ENCODE data around the gene DGCR2. TPM values are rescaled to one million over a fixed set of nuclear protein-coding genes. Genes with fewer than 3 reads are reported as not detected.
"Not testable (repeated sequence)": the region's sequence is repeated elsewhere in the genome, so short reads cannot be mapped to it uniquely, and the experiment has no call there.

DGCR2 gene
- total RNA-seq, 2 experiments from 2014 or later, result 31.9 to 35.5 TPM

DNA sequence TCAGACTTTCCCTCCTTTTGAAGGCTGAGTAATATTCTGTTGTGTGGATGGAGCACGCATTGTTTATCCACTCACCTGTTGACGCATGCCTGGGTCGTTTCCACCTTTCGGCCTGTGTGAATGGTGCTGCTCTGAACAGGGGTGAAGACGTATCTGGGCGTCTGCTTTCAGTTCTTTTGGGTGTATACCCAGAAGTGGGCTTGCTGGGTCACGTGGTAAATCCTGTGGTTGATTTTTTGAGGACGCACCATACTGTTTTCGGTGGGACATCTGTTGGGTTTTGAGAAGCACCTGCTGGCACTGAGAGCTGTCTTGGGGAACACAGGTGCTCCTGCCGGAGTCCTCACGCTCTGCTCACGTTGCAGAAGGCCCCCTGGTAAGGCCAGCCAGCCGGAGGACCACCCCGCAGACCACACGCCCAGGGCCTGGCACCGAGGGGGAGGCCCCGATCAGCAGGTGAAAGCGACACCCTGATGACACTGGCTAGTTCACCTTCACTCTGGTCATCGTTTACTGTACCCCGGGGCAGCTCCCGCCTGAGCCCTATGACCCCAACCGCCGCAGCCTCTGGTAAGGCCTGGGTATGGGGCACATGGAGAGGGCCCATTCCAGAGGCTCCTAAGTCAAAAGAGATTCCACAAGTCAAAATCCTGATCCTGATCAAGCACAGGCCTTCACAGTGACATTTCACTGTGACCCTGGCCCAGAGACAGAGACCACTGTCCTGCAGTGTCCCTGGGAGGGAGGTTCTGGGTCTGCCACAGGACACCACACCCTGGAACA, 131.7 kb downstream of the DGCR2 start:
- Mint-ChIP-seq H3K9me3 (no peaks in the 10 kb centered on the region), H3K36me3 (ENCODE audit: low read depth) (no peaks in the 10 kb centered on the region), H3K27ac (no peak overlapping the region), H3K27me3 (peaks cover 5% of the 10 kb centered on the region), H3K4me1 (ENCODE audit: low read depth) (no peaks in the 10 kb centered on the region), H3K4me3 (no peak overlapping the region)
- ATAC-seq (ENCODE audit: poor library complexity) (no peak), DNase-seq (no peak)
- CTCF ChIA-PET, result no interaction called here
- Histone ChIP-seq H3K4me3 (ENCODE audit: low read length) (no peak overlapping the region), H3K27me3 (ENCODE audit: control insufficient read depth in 1 of 2, insufficient read depth in 2 of 2, low read length in 2 of 2) (peaks cover 0 to 4% of the 10 kb centered on the region in 2 experiments), H3K36me3 (ENCODE audit: insufficient read depth, low read length) (no peaks in the 10 kb centered on the region), H3K9me3 (ENCODE audit: control insufficient read depth in 1 of 2, insufficient read depth in 1 of 2, low read length in 2 of 2) (no peaks in the 10 kb centered on the region), H3K27ac (ENCODE audit: low read depth in 1 of 2, low read length in 2 of 2) (no peak overlapping the region), H3K4me1 (ENCODE audit: insufficient read depth, low read length) (no peaks in the 10 kb centered on the region)
- intact Hi-C loops (cut with DNase I, micrococcal nuclease), result no loop called here
- TF ChIP-seq, protein P1, sequence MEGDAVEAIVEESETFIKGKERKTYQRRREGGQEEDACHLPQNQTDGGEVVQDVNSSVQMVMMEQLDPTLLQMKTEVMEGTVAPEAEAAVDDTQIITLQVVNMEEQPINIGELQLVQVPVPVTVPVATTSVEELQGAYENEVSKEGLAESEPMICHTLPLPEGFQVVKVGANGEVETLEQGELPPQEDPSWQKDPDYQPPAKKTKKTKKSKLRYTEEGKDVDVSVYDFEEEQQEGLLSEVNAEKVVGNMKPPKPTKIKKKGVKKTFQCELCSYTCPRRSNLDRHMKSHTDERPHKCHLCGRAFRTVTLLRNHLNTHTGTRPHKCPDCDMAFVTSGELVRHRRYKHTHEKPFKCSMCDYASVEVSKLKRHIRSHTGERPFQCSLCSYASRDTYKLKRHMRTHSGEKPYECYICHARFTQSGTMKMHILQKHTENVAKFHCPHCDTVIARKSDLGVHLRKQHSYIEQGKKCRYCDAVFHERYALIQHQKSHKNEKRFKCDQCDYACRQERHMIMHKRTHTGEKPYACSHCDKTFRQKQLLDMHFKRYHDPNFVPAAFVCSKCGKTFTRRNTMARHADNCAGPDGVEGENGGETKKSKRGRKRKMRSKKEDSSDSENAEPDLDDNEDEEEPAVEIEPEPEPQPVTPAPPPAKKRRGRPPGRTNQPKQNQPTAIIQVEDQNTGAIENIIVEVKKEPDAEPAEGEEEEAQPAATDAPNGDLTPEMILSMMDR (IDR thresholded peaks at IDR 0.05), result no peak
- POLR2A ChIA-PET, result no interaction called here

DNA sequence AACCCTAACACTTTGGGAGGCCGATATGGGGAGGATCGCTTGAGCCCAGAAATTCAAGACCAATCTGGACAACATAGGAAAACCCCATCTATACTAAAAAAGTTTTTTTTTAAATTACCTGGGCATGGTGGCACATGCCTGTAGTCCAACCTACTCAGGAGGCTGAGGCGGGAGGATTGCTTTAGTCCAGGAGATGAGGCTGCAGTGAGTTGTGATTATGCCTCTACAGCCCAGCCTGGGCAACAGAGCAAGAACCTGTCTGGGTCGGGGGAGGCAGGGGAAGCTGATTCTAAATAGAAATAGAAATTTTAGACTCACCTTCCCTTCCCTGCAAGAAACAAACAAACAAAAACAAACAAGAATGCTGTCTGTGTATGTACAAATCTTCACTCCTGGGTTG, 133.3 kb downstream of the DGCR2 start:
- no peaks in the 10 kb centered on the region for H3K9me3 Mint-ChIP-seq
- ChIA-PET POLR2A (no interaction called here), CTCF (no interaction called here)
- intact Hi-C loops (cut with DNase I, micrococcal nuclease), result no loop called here
- no peaks in the 10 kb centered on the region for H3K4me1 Mint-ChIP-seq (ENCODE audit: low read depth)
- peaks cover 5% of the 10 kb centered on the region for H3K27me3 Mint-ChIP-seq
- no peaks in the 10 kb centered on the region for H3K36me3 Mint-ChIP-seq (ENCODE audit: low read depth)
- no peak overlapping the region for H3K27ac Mint-ChIP-seq
- TF ChIP-seq, protein P1 (IDR thresholded peaks at IDR 0.05), result no peak
- no peak overlapping the region for H3K4me3 Mint-ChIP-seq
- DNase-seq (no peak), ATAC-seq (ENCODE audit: poor library complexity) (no peak)
- Histone ChIP-seq H3K4me3 (ENCODE audit: low read length) (no peak overlapping the region), H3K9me3 (ENCODE audit: control insufficient read depth in 1 of 2, insufficient read depth in 1 of 2, low read length in 2 of 2) (no peaks in the 10 kb centered on the region), H3K27ac (ENCODE audit: low read depth in 1 of 2, low read length in 2 of 2) (no peak overlapping the region), H3K27me3 (ENCODE audit: control insufficient read depth in 1 of 2, insufficient read depth in 2 of 2, low read length in 2 of 2) (peaks cover 0 to 2% of the 10 kb centered on the region in 2 experiments), H3K36me3 (ENCODE audit: insufficient read depth, low read length) (no peaks in the 10 kb centered on the region), H3K4me1 (ENCODE audit: insufficient read depth, low read length) (no peaks in the 10 kb centered on the region)

DNA sequence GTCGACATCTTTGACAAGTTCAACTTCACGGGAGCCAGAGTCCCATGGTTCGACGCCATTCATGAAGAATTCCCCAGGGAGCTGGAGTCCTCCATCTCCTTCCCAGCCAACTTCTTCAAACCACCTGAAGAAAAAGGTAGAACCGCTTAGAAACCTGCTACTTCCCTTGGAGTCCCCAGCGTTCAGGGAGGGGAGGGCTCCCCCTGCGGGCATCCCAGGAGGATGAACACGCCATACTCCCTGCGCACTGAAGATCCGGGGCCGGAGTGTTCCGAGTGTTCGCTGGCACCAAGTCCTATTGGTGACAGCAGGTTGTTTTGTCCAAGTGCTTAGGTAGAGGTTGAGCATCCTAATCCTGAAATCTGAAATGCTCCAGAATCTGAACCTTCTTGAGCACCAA, 134.4 kb downstream of the DGCR2 start:
- Histone ChIP-seq H3K4me1 (ENCODE audit: insufficient read depth, low read length) (no peaks in the 10 kb centered on the region), H3K36me3 (ENCODE audit: insufficient read depth, low read length) (no peaks in the 10 kb centered on the region), H3K9me3 (ENCODE audit: control insufficient read depth in 1 of 2, insufficient read depth in 1 of 2, low read length in 2 of 2) (no peaks in the 10 kb centered on the region), H3K4me3 (ENCODE audit: low read length) (no peak overlapping the region), H3K27me3 (ENCODE audit: control insufficient read depth in 1 of 2, insufficient read depth in 2 of 2, low read length in 2 of 2) (no peaks in the 10 kb centered on the region), H3K27ac (ENCODE audit: low read depth in 1 of 2, low read length in 2 of 2) (no peak overlapping the region)
- Mint-ChIP-seq H3K4me3 (no peak overlapping the region), H3K4me1 (ENCODE audit: low read depth) (no peaks in the 10 kb centered on the region), H3K36me3 (ENCODE audit: low read depth) (no peaks in the 10 kb centered on the region), H3K9me3 (no peaks in the 10 kb centered on the region), H3K27ac (no peak overlapping the region), H3K27me3 (peaks cover 2% of the 10 kb centered on the region)
- ATAC-seq (ENCODE audit: poor library complexity) (no peak), DNase-seq (peak in 2 of 14 experiments; percentile 4 to 11)
- TF ChIP-seq, protein P1 (IDR thresholded peaks at IDR 0.05), result no peak
- CTCF ChIA-PET, result no interaction called here
- POLR2A ChIA-PET, result no interaction called here
- intact Hi-C loops (cut with DNase I, micrococcal nuclease), result no loop called here

DNA sequence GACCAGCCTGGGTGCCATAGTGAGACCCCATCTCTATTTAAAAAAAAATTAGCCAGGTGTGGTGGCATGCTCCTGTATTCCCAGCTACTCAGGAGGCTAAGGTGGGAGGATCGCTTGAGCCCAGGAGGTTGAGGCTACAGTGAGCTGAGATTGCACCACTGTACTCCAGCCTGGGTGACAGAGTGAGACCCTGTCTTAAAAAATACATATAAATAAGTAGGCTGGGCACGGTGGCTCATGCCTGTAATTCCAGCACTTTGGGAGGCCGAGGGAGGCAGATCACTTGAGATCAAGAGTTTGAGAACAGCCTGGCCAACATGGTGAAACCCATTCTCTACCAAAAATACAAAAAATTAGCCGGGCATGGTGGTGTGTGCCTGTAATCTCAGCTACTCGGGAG, 135.1 kb downstream of the DGCR2 start:
- H3K4me1 ChIP-seq (ENCODE audit: insufficient read depth, low read length); H3K4me1 Mint-ChIP-seq (ENCODE audit: low read depth); H3K27me3 ChIP-seq (ENCODE audit: control insufficient read depth in 1 of 2, insufficient read depth in 2 of 2, low read length in 2 of 2); CTCF ChIA-PET; POLR2A ChIA-PET; DNase-seq; H3K4me3 ChIP-seq (ENCODE audit: low read length); H3K27me3 Mint-ChIP-seq; H3K27ac Mint-ChIP-seq; H3K36me3 Mint-ChIP-seq (ENCODE audit: low read depth); ATAC-seq (ENCODE audit: poor library complexity); H3K4me3 Mint-ChIP-seq; H3K27ac ChIP-seq (ENCODE audit: low read depth in 1 of 2, low read length in 2 of 2); intact Hi-C loops (cut with DNase I, micrococcal nuclease); H3K36me3 ChIP-seq (ENCODE audit: insufficient read depth, low read length); H3K9me3 ChIP-seq (ENCODE audit: control insufficient read depth in 1 of 2, insufficient read depth in 1 of 2, low read length in 2 of 2); H3K9me3 Mint-ChIP-seq: not testable (repeated sequence)
